Astrocyte (in vitro differentiated cells and primary cell): ENCODE results near the gene BANP. TPM values are rescaled to one million over a fixed set of nuclear protein-coding genes. Genes with fewer than 3 reads are reported as not detected.
A peak's percentile ranks its signal among the peaks of the same experiment; 100 is the strongest.

Source experiments
- DNase-seq: peaks from one replicate; pipeline ENCODE4 v3.0.0-alpha.2; 2010; ENCODE audit warnings: low read depth
- FAIRE-seq: peaks from 2 replicates; lab custom pipeline; 2011; peaks lifted over from hg19 to GRCh38; lab: Jason Lieb, UNC
- H2AFZ ChIP-seq: 2 replicates; pipeline ENCODE4 v1.6.0; 2012; ENCODE audit warnings: low read depth, low read length, inconsistent platforms
- H3K27ac ChIP-seq: 2 replicates; pipeline ENCODE4 v1.5.1; 2011; ENCODE audit warnings: low read depth, low read length, inconsistent platforms
- H3K27me3 ChIP-seq: 2 replicates; pipeline ENCODE4 v1.6.0; 2011; ENCODE audit warnings: low read length, inconsistent platforms; ENCODE audit not compliant: insufficient read depth
- H3K36me3 ChIP-seq: 2 replicates; pipeline ENCODE4 v1.5.1; 2011; ENCODE audit warnings: low read length, inconsistent platforms; ENCODE audit not compliant: insufficient read depth
- H3K4me1 ChIP-seq: 2 replicates; pipeline ENCODE4 v1.5.1; 2011; ENCODE audit warnings: low read length, inconsistent platforms; ENCODE audit not compliant: insufficient read depth
- H3K4me2 ChIP-seq: 2 replicates; pipeline ENCODE4 v1.6.0; 2012; ENCODE audit warnings: low read length, inconsistent platforms
- H3K4me3 ChIP-seq: 2 replicates; pipeline ENCODE4 v1.5.1; 2011; ENCODE audit warnings: low read depth, mild to moderate bottlenecking, low read length, inconsistent platforms; ENCODE audit not compliant: insufficient read depth
- H3K79me2 ChIP-seq: 2 replicates; pipeline ENCODE4 v1.6.0; 2012; ENCODE audit warnings: mild to moderate bottlenecking, low read length, inconsistent platforms; ENCODE audit not compliant: insufficient read depth
- H3K9ac ChIP-seq: 2 replicates; pipeline ENCODE4 v1.6.0; 2012; ENCODE audit warnings: mild to moderate bottlenecking, low read length, inconsistent platforms
- H3K9me3 ChIP-seq: 2 replicates; pipeline ENCODE4 v1.5.1; 2012; ENCODE audit warnings: low read depth, mild to moderate bottlenecking, low read length, inconsistent platforms; ENCODE audit not compliant: insufficient read depth
- H4K20me1 ChIP-seq: 2 replicates; pipeline ENCODE4 v1.6.0; 2012; ENCODE audit warnings: low read length, inconsistent platforms; ENCODE audit not compliant: insufficient read depth
- H3K27ac Mint-ChIP-seq: one replicate; pipeline ENCODE4 v1.8.0; 2021; ENCODE audit warnings: mild to moderate bottlenecking, mixed read lengths; ENCODE audit not compliant: unreplicated experiment
- H3K27me3 Mint-ChIP-seq: one replicate; pipeline ENCODE4 v1.8.0; 2021; ENCODE audit warnings: low read depth, mixed read lengths; ENCODE audit not compliant: unreplicated experiment
- H3K36me3 Mint-ChIP-seq: one replicate; pipeline ENCODE4 v1.8.0; 2021; ENCODE audit warnings: low read depth, mixed read lengths; ENCODE audit not compliant: unreplicated experiment
- H3K4me1 Mint-ChIP-seq: one replicate; pipeline ENCODE4 v1.8.0; 2021; ENCODE audit warnings: low read depth, mixed read lengths; ENCODE audit not compliant: unreplicated experiment
- H3K4me3 Mint-ChIP-seq: one replicate; pipeline ENCODE4 v1.8.0; 2021; ENCODE audit warnings: mild to moderate bottlenecking, moderate library complexity, mixed read lengths; ENCODE audit not compliant: unreplicated experiment
- H3K9me3 Mint-ChIP-seq: one replicate; pipeline ENCODE4 v1.8.0; 2021; ENCODE audit warnings: mild to moderate bottlenecking, mixed read lengths; ENCODE audit not compliant: unreplicated experiment
- CTCF ChIP-seq: IDR thresholded peaks from 2 replicates; pipeline ENCODE4 v1.5.1; 2011; ENCODE audit warnings: low read depth, mild to moderate bottlenecking, inconsistent platforms, low read length, moderate library complexity; ENCODE audit not compliant: insufficient read depth
- EZH2 ChIP-seq: IDR thresholded peaks from 2 replicates; pipeline ENCODE4 v1.6.1; 2012; ENCODE audit warnings: mild to moderate bottlenecking, low read length, inconsistent platforms; ENCODE audit not compliant: insufficient read depth
- total RNA-seq: library from RNA; stranded (reverse); gene quantifications from 2 replicates; pipeline ENCODE4 v1.2.1, GENCODE V29; 2021

The BANP gene
- total RNA-seq, 1 donor from 2014 or later: 28.9 TPM

- FAIRE-seq (no peak), DNase-seq (no peak)
- H3K36me3 Mint-ChIP-seq: peaks cover 17% of the 10 kb centered on the region
- H3K9me3 ChIP-seq: peaks cover 3% of the 10 kb centered on the region
- peaks cover 5% of the 10 kb centered on the region for H3K9me3 Mint-ChIP-seq
- H3K4me1 Mint-ChIP-seq: peaks cover 50% of the 10 kb centered on the region
- H3K4me3 ChIP-seq: no peak overlapping the region
- TF ChIP-seq EZH2: no peak
- TF ChIP-seq CTCF: no peak
- H3K4me3 Mint-ChIP-seq: no peak overlapping the region
- peak overlapping the region; percentile 48 for H3K4me2 ChIP-seq
- no peak overlapping the region for H2AFZ ChIP-seq
- peak overlapping the region; percentile 46 for H3K9ac ChIP-seq
- H4K20me1 ChIP-seq: no peaks in the 10 kb centered on the region
- H3K27ac Mint-ChIP-seq: peak overlapping the region; percentile 58
- no peaks in the 10 kb centered on the region for H3K27me3 ChIP-seq
- no peaks in the 10 kb centered on the region for H3K36me3 ChIP-seq
- H3K27me3 Mint-ChIP-seq: no peaks in the 10 kb centered on the region
- H3K27ac ChIP-seq: peak overlapping the region; percentile 63
- H3K79me2 ChIP-seq: peaks cover 71% of the 10 kb centered on the region
- peaks cover 54% of the 10 kb centered on the region for H3K4me1 ChIP-seq
Observed at GRCh38 chr16:87966685-87967185, 15.5 kb downstream of the BANP start.

DNA sequence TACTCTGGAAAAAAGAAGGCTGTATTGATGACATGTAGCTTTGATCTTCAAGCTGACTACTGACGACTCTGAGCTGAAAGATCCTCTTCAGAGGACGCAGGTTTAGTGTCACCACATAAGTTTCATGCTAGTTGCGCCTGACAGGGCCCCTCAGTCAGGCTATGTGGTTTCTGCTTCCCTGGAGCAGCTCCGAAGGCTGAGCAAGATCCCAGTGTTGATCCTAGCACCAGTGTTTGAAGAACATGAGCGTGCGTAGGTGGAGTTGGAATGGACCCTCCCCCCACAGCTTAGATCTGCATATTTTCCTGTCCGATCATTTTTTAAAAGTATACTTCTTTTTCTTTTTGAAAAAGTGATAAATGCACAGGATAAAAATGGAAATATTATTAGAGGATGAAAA is 17.3 kb downstream of the BANP start:
- Histone ChIP-seq H3K79me2 (peaks cover 72% of the 10 kb centered on the region), H3K4me2 (peak overlapping the region; percentile 44), H3K4me1 (peaks cover 43% of the 10 kb centered on the region), H3K9ac (peak overlapping the region; percentile 41), H3K36me3 (no peaks in the 10 kb centered on the region), H3K4me3 (no peak overlapping the region), H3K9me3 (peaks cover 6% of the 10 kb centered on the region), H3K27me3 (no peaks in the 10 kb centered on the region), H2AFZ (no peak overlapping the region), H3K27ac (peak overlapping the region; percentile 55), H4K20me1 (no peaks in the 10 kb centered on the region)
- DNase-seq (peak; percentile 93), FAIRE-seq (no peak)
- peaks cover 16% of the 10 kb centered on the region for H3K9me3 Mint-ChIP-seq
- H3K27ac Mint-ChIP-seq: peak overlapping the region; percentile 91
- peaks cover 27% of the 10 kb centered on the region for H3K36me3 Mint-ChIP-seq
- no peak for TF ChIP-seq CTCF
- no peak for TF ChIP-seq EZH2
- H3K4me1 Mint-ChIP-seq: peaks cover 40% of the 10 kb centered on the region
- H3K4me3 Mint-ChIP-seq: peak overlapping the region; percentile 78
- H3K27me3 Mint-ChIP-seq: no peaks in the 10 kb centered on the region

- Mint-ChIP-seq H3K4me3 (no peak overlapping the region), H3K27me3 (no peaks in the 10 kb centered on the region), H3K36me3 (peaks cover 38% of the 10 kb centered on the region), H3K4me1 (peaks cover 27% of the 10 kb centered on the region), H3K9me3 (peaks cover 19% of the 10 kb centered on the region), H3K27ac (peak overlapping the region; percentile 87)
- Histone ChIP-seq H3K4me2 (peak overlapping the region; percentile 14), H3K79me2 (peaks cover 71% of the 10 kb centered on the region), H3K9ac (peak overlapping the region; percentile 64), H3K27me3 (no peaks in the 10 kb centered on the region), H3K36me3 (no peaks in the 10 kb centered on the region), H3K4me1 (peaks cover 30% of the 10 kb centered on the region), H4K20me1 (no peaks in the 10 kb centered on the region), H3K9me3 (peaks cover 6% of the 10 kb centered on the region), H3K4me3 (no peak overlapping the region), H3K27ac (peak overlapping the region; percentile 91), H2AFZ (no peak overlapping the region)
- TF ChIP-seq CTCF (no peak), EZH2 (no peak)
- FAIRE-seq: no peak
- DNase-seq: peak; percentile 91
Observed at GRCh38 chr16:87970186-87970585, 19.0 kb downstream of the BANP start.
